Astrocyte (in vitro differentiated cells and primary cell): ENCODE results near the gene RPS27L. TPM values are rescaled to one million over a fixed set of nuclear protein-coding genes. Genes with fewer than 3 reads are reported as not detected.
A peak's percentile ranks its signal among the peaks of the same experiment; 100 is the strongest.

Experiments
- DNase-seq: peaks from one replicate; pipeline ENCODE4 v3.0.0-alpha.2; 2010; ENCODE audit warnings: low read depth
- FAIRE-seq: peaks from 2 replicates; lab custom pipeline; 2011; peaks lifted over from hg19 to GRCh38; lab: Jason Lieb, UNC
- H2AFZ ChIP-seq: 2 replicates; pipeline ENCODE4 v1.6.0; 2012; ENCODE audit warnings: low read depth, low read length, inconsistent platforms
- H3K27ac ChIP-seq: 2 replicates; pipeline ENCODE4 v1.5.1; 2011; ENCODE audit warnings: low read depth, low read length, inconsistent platforms
- H3K27me3 ChIP-seq: 2 replicates; pipeline ENCODE4 v1.6.0; 2011; ENCODE audit warnings: low read length, inconsistent platforms; ENCODE audit not compliant: insufficient read depth
- H3K36me3 ChIP-seq: 2 replicates; pipeline ENCODE4 v1.5.1; 2011; ENCODE audit warnings: low read length, inconsistent platforms; ENCODE audit not compliant: insufficient read depth
- H3K4me1 ChIP-seq: 2 replicates; pipeline ENCODE4 v1.5.1; 2011; ENCODE audit warnings: low read length, inconsistent platforms; ENCODE audit not compliant: insufficient read depth
- H3K4me2 ChIP-seq: 2 replicates; pipeline ENCODE4 v1.6.0; 2012; ENCODE audit warnings: low read length, inconsistent platforms
- H3K4me3 ChIP-seq: 2 replicates; pipeline ENCODE4 v1.5.1; 2011; ENCODE audit warnings: low read depth, mild to moderate bottlenecking, low read length, inconsistent platforms; ENCODE audit not compliant: insufficient read depth
- H3K79me2 ChIP-seq: 2 replicates; pipeline ENCODE4 v1.6.0; 2012; ENCODE audit warnings: mild to moderate bottlenecking, low read length, inconsistent platforms; ENCODE audit not compliant: insufficient read depth
- H3K9ac ChIP-seq: 2 replicates; pipeline ENCODE4 v1.6.0; 2012; ENCODE audit warnings: mild to moderate bottlenecking, low read length, inconsistent platforms
- H3K9me3 ChIP-seq: 2 replicates; pipeline ENCODE4 v1.5.1; 2012; ENCODE audit warnings: low read depth, mild to moderate bottlenecking, low read length, inconsistent platforms; ENCODE audit not compliant: insufficient read depth
- H4K20me1 ChIP-seq: 2 replicates; pipeline ENCODE4 v1.6.0; 2012; ENCODE audit warnings: low read length, inconsistent platforms; ENCODE audit not compliant: insufficient read depth
- H3K27ac Mint-ChIP-seq: one replicate; pipeline ENCODE4 v1.8.0; 2021; ENCODE audit warnings: mild to moderate bottlenecking, mixed read lengths; ENCODE audit not compliant: unreplicated experiment
- H3K27me3 Mint-ChIP-seq: one replicate; pipeline ENCODE4 v1.8.0; 2021; ENCODE audit warnings: low read depth, mixed read lengths; ENCODE audit not compliant: unreplicated experiment
- H3K36me3 Mint-ChIP-seq: one replicate; pipeline ENCODE4 v1.8.0; 2021; ENCODE audit warnings: low read depth, mixed read lengths; ENCODE audit not compliant: unreplicated experiment
- H3K4me1 Mint-ChIP-seq: one replicate; pipeline ENCODE4 v1.8.0; 2021; ENCODE audit warnings: low read depth, mixed read lengths; ENCODE audit not compliant: unreplicated experiment
- H3K4me3 Mint-ChIP-seq: one replicate; pipeline ENCODE4 v1.8.0; 2021; ENCODE audit warnings: mild to moderate bottlenecking, moderate library complexity, mixed read lengths; ENCODE audit not compliant: unreplicated experiment
- H3K9me3 Mint-ChIP-seq: one replicate; pipeline ENCODE4 v1.8.0; 2021; ENCODE audit warnings: mild to moderate bottlenecking, mixed read lengths; ENCODE audit not compliant: unreplicated experiment
- EZH2 ChIP-seq: IDR thresholded peaks from 2 replicates; pipeline ENCODE4 v1.6.1; 2012; ENCODE audit warnings: mild to moderate bottlenecking, low read length, inconsistent platforms; ENCODE audit not compliant: insufficient read depth
- total RNA-seq: library from RNA; stranded (reverse); gene quantifications from 2 replicates; pipeline ENCODE4 v1.2.1, GENCODE V29; 2021
- TF ChIP-seq, protein P1 (sequence below): IDR thresholded peaks from 2 replicates; pipeline ENCODE4 v1.5.1; 2011; ENCODE audit warnings: low read depth, mild to moderate bottlenecking, inconsistent platforms, low read length, moderate library complexity; ENCODE audit not compliant: insufficient read depth

Gene RPS27L
- total RNA-seq, 1 donor from 2014 or later, result 484 TPM

DNA sequence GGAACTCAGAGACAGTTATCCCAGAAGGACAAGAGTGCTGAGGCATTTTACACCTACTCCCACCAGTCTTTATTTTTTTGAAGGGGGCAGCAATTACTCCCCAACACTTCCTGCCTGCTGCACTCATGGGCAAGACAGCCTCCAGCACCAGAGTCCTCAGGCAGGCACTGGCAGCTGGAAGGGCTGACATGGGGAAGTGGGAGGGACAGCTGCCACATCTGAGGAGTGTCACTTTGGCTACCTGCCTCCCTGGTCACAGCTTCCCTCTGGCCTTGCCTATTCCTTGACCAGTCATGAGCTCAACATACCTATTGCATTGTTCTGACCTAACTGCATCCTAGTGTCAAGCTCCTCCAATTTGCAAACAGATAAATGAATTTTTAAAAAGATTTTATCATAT is 45.8 kb downstream of the RPS27L start:
- Histone ChIP-seq H3K36me3 (no peaks in the 10 kb centered on the region), H3K27me3 (no peaks in the 10 kb centered on the region), H3K4me2 (no peak overlapping the region), H3K4me1 (peaks cover 27% of the 10 kb centered on the region), H3K27ac (no peak overlapping the region), H4K20me1 (no peaks in the 10 kb centered on the region), H3K9ac (no peak overlapping the region), H3K4me3 (no peak overlapping the region), H3K79me2 (no peaks in the 10 kb centered on the region), H2AFZ (no peak overlapping the region), H3K9me3 (no peaks in the 10 kb centered on the region)
- DNase-seq, result no peak
- no peak for FAIRE-seq
- H3K36me3 Mint-ChIP-seq, result no peaks in the 10 kb centered on the region
- no peaks in the 10 kb centered on the region for H3K27me3 Mint-ChIP-seq
- peaks cover 3% of the 10 kb centered on the region for H3K9me3 Mint-ChIP-seq
- no peak overlapping the region for H3K4me3 Mint-ChIP-seq
- no peak for TF ChIP-seq EZH2
- TF ChIP-seq, protein P1, sequence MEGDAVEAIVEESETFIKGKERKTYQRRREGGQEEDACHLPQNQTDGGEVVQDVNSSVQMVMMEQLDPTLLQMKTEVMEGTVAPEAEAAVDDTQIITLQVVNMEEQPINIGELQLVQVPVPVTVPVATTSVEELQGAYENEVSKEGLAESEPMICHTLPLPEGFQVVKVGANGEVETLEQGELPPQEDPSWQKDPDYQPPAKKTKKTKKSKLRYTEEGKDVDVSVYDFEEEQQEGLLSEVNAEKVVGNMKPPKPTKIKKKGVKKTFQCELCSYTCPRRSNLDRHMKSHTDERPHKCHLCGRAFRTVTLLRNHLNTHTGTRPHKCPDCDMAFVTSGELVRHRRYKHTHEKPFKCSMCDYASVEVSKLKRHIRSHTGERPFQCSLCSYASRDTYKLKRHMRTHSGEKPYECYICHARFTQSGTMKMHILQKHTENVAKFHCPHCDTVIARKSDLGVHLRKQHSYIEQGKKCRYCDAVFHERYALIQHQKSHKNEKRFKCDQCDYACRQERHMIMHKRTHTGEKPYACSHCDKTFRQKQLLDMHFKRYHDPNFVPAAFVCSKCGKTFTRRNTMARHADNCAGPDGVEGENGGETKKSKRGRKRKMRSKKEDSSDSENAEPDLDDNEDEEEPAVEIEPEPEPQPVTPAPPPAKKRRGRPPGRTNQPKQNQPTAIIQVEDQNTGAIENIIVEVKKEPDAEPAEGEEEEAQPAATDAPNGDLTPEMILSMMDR, result no peak
- H3K4me1 Mint-ChIP-seq, result peaks cover 44% of the 10 kb centered on the region
- no peak overlapping the region for H3K27ac Mint-ChIP-seq

DNA sequence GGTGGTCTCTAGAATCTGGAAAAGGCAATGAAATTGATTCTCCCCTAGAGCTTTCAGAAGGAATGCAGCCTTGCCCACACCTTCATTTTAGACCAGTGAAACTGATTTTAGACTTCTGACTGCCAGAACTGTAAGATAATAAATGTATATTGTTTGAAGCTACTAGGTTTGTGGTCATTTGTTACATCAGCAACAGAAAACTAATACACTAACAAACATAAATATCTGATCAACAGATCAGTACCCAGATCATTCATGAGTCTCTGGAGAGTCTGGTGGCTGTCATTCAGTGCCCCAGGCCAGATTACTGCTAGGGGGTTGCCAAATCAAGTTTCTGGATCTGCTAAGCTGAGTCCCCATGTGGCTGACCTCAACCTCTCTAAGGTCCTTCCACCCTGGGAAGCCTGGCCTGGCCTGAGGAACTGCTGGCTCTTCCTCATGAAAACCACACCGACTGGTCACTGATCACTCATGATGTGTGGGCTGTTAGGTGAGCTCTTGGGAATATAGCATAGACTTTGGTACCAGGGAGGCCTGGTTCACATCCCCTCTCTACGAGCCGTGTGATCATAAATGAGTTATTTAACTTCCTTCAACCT is 46.8 kb downstream of the RPS27L start:
- no peak for DNase-seq
- no peak overlapping the region for H3K9ac ChIP-seq
- Mint-ChIP-seq H3K36me3 (no peaks in the 10 kb centered on the region), H3K9me3 (peaks cover 5% of the 10 kb centered on the region), H3K4me1 (peaks cover 41% of the 10 kb centered on the region), H3K4me3 (no peak overlapping the region), H3K27ac (peak overlapping the region; percentile 72), H3K27me3 (no peaks in the 10 kb centered on the region)
- H3K4me1 ChIP-seq, result peaks cover 27% of the 10 kb centered on the region
- H3K4me2 ChIP-seq, result no peak overlapping the region
- H3K36me3 ChIP-seq, result no peaks in the 10 kb centered on the region
- H3K9me3 ChIP-seq, result no peaks in the 10 kb centered on the region
- no peaks in the 10 kb centered on the region for H4K20me1 ChIP-seq
- no peak overlapping the region for H2AFZ ChIP-seq
- no peak for FAIRE-seq
- H3K27ac ChIP-seq, result no peak overlapping the region
- H3K79me2 ChIP-seq, result no peaks in the 10 kb centered on the region
- no peak for TF ChIP-seq EZH2
- TF ChIP-seq, protein P1, result no peak
- H3K27me3 ChIP-seq, result no peaks in the 10 kb centered on the region
- H3K4me3 ChIP-seq, result no peak overlapping the region

DNA sequence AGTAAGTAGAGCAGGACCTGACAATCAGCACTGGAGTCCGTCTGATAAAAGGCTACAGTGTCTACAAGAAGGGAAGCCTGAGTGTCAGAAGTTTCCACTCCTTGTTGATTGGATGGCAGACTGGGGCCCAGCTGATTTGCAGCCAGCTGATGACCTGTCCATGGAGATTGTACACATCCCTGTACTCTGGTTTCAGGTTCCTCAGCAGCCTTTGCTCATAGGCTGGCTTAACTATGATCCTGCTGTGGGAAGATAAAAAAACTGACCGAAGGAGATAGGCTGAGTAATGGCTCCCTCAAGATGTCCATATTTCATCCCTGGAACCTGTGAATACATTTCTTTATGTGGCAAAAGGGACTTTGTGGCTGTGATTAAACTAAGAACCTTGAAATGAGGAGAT is 47.4 kb downstream of the RPS27L start:
- H3K36me3 ChIP-seq, result no peaks in the 10 kb centered on the region
- H3K4me2 ChIP-seq, result no peak overlapping the region
- H3K4me1 ChIP-seq, result peaks cover 27% of the 10 kb centered on the region
- no peak overlapping the region for H2AFZ ChIP-seq
- FAIRE-seq (no peak), DNase-seq (peak; percentile 61)
- Mint-ChIP-seq H3K4me3 (no peak overlapping the region), H3K27ac (peak overlapping the region; percentile 72), H3K4me1 (peaks cover 42% of the 10 kb centered on the region), H3K27me3 (no peaks in the 10 kb centered on the region), H3K36me3 (no peaks in the 10 kb centered on the region), H3K9me3 (peaks cover 5% of the 10 kb centered on the region)
- H3K27ac ChIP-seq, result no peak overlapping the region
- no peaks in the 10 kb centered on the region for H3K9me3 ChIP-seq
- H3K4me3 ChIP-seq, result no peak overlapping the region
- H3K9ac ChIP-seq, result no peak overlapping the region
- no peaks in the 10 kb centered on the region for H3K79me2 ChIP-seq
- no peaks in the 10 kb centered on the region for H4K20me1 ChIP-seq
- TF ChIP-seq, protein P1, result no peak
- no peak for TF ChIP-seq EZH2
- H3K27me3 ChIP-seq, result no peaks in the 10 kb centered on the region
